PC-3 (cell line): Measurements from ENCODE around the gene ATP8B3.

Experiments used
- EZH2 ChIP-seq: fragments of 300-600 bp; sonication (generic); IDR thresholded peaks from one replicate; pipeline ENCODE4 v1.6.1; 2017; ENCODE audit warnings: antibody characterized with exemption, mild to moderate bottlenecking, low read length; ENCODE audit not compliant: unreplicated experiment
- EZH2phosphoT487 ChIP-seq: fragments of 300-600 bp; sonication (generic); IDR thresholded peaks from 2 replicates; pipeline ENCODE4 v1.6.1; 2018; ENCODE audit warnings: mild to moderate bottlenecking, antibody characterized with exemption, low read length, borderline replicate concordance
- TF ChIP-seq, protein P1 (sequence below): fragments of 300-600 bp; sonication (generic); conservative IDR thresholded peaks from 2 replicates; pipeline ENCODE4 v1.5.1; 2017; ENCODE audit warnings: antibody characterized with exemption, low read depth, mild to moderate bottlenecking, low read length

DNA sequence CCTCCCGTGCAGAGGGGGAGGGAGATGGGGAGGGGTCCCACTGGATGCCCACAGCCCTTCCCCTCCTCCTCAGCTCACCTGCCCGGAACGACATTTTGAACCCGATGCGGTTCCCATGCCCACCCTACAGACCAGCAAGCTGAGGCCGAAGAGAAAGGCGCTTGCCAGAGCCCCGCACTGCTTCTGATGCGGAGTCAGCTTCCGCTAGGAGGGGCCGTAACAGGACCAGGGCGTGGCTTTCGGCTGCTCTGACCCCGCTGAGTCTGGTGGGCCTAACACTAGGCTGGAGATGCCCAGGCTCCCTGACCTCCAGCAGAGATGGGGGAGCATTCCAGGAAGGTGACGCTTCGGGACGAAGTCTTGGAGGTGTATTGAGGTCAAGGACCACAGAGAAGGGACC lies 52.1 kb downstream of the ATP8B3 start:
- TF ChIP-seq, protein P1, sequence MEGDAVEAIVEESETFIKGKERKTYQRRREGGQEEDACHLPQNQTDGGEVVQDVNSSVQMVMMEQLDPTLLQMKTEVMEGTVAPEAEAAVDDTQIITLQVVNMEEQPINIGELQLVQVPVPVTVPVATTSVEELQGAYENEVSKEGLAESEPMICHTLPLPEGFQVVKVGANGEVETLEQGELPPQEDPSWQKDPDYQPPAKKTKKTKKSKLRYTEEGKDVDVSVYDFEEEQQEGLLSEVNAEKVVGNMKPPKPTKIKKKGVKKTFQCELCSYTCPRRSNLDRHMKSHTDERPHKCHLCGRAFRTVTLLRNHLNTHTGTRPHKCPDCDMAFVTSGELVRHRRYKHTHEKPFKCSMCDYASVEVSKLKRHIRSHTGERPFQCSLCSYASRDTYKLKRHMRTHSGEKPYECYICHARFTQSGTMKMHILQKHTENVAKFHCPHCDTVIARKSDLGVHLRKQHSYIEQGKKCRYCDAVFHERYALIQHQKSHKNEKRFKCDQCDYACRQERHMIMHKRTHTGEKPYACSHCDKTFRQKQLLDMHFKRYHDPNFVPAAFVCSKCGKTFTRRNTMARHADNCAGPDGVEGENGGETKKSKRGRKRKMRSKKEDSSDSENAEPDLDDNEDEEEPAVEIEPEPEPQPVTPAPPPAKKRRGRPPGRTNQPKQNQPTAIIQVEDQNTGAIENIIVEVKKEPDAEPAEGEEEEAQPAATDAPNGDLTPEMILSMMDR, result no peak
- TF ChIP-seq EZH2phosphoT487 (no peak), EZH2 (no peak)
